ENCODE measurements around the gene ANXA11. TPM values are rescaled to one million over a fixed set of nuclear protein-coding genes. Genes with fewer than 3 reads are reported as not detected.

ANXA11 gene
- total RNA-seq, 1 donor from 2014 or later, result 219 TPM

GRCh38 chr10:80191589-80192270, 13.6 kb downstream of the ANXA11 start:
- DNase-seq (ENCODE audit: low read depth), result peak; percentile 69

GRCh38 chr10:80188713-80189112, 16.6 kb downstream of the ANXA11 start:
- no peak for DNase-seq (ENCODE audit: low read depth)

- peak; percentile 61 for DNase-seq (ENCODE audit: low read depth)
Observed at GRCh38 chr10:80187465-80188409, 17.6 kb downstream of the ANXA11 start.

- no peak for DNase-seq (ENCODE audit: low read depth)
Observed at GRCh38 chr10:80187060-80187459, 18.3 kb downstream of the ANXA11 start.

- no peak for DNase-seq (ENCODE audit: low read depth)
Observed at GRCh38 chr10:80186364-80187012, 18.8 kb downstream of the ANXA11 start.

- no peak for DNase-seq (ENCODE audit: low read depth)
Observed at GRCh38 chr10:80185578-80186299, 19.6 kb downstream of the ANXA11 start.

- DNase-seq (ENCODE audit: low read depth), result no peak
Observed at GRCh38 chr10:80184291-80184690, 21.0 kb downstream of the ANXA11 start.

GRCh38 chr10:80183436-80183835, 21.9 kb downstream of the ANXA11 start:
- DNase-seq (ENCODE audit: low read depth), result no peak

- DNase-seq (ENCODE audit: low read depth), result no peak
Observed at GRCh38 chr10:80182986-80183385, 22.4 kb downstream of the ANXA11 start.

GRCh38 chr10:80177781-80178636, 27.3 kb downstream of the ANXA11 start:
- DNase-seq (ENCODE audit: low read depth), result no peak

- DNase-seq (ENCODE audit: low read depth), result no peak
Observed at GRCh38 chr10:80176526-80176925, 28.8 kb downstream of the ANXA11 start.

GRCh38 chr10:80174641-80175395, 30.5 kb downstream of the ANXA11 start:
- no peak for DNase-seq (ENCODE audit: low read depth)

GRCh38 chr10:80173466-80173865, 31.9 kb downstream of the ANXA11 start:
- no peak for DNase-seq (ENCODE audit: low read depth)

- no peak for DNase-seq (ENCODE audit: low read depth)
Observed at GRCh38 chr10:80172896-80173295, 32.4 kb downstream of the ANXA11 start.

GRCh38 chr10:80171248-80171660, 34.1 kb downstream of the ANXA11 start:
- DNase-seq (ENCODE audit: low read depth), result no peak

GRCh38 chr10:80170641-80171040, 34.7 kb downstream of the ANXA11 start:
- DNase-seq (ENCODE audit: low read depth), result no peak

GRCh38 chr10:80170026-80170425, 35.3 kb downstream of the ANXA11 start:
- DNase-seq (ENCODE audit: low read depth), result no peak

GRCh38 chr10:80168679-80169380, 36.5 kb downstream of the ANXA11 start:
- peak; percentile 57 for DNase-seq (ENCODE audit: low read depth)

GRCh38 chr10:80168162-80168511, 37.2 kb downstream of the ANXA11 start:
- peak; percentile 95 for DNase-seq (ENCODE audit: low read depth)

Measured in myocyte (in vitro differentiated cells).